Osteocyte (in vitro differentiated cells): Measurements from ENCODE around the gene FAIM2. TPM values are rescaled to one million over a fixed set of nuclear protein-coding genes. Genes with fewer than 3 reads are reported as not detected.

Experiments used
- DNase-seq: peaks from one replicate; pipeline ENCODE4 v3.0.0; 2021; ENCODE audit warnings: mixed read lengths; ENCODE audit not compliant: unreplicated experiment; ENCODE audit errors: extremely low spot score
- H3K27ac Mint-ChIP-seq: one replicate; pipeline ENCODE4 v1.8.0; 2021; ENCODE audit warnings: mild to moderate bottlenecking, mixed read lengths; ENCODE audit not compliant: unreplicated experiment
- H3K27me3 Mint-ChIP-seq: one replicate; pipeline ENCODE4 v1.8.0; 2021; ENCODE audit warnings: mixed read lengths; ENCODE audit not compliant: unreplicated experiment
- H3K36me3 Mint-ChIP-seq: one replicate; pipeline ENCODE4 v1.8.0; 2021; ENCODE audit warnings: mixed read lengths; ENCODE audit not compliant: unreplicated experiment
- H3K4me1 Mint-ChIP-seq: one replicate; pipeline ENCODE4 v1.8.0; 2021; ENCODE audit warnings: mixed read lengths; ENCODE audit not compliant: unreplicated experiment
- H3K4me3 Mint-ChIP-seq: one replicate; pipeline ENCODE4 v1.8.0; 2021; ENCODE audit warnings: mild to moderate bottlenecking, moderate library complexity, mixed read lengths; ENCODE audit not compliant: unreplicated experiment
- H3K9me3 Mint-ChIP-seq: one replicate; pipeline ENCODE4 v1.8.0; 2021; ENCODE audit warnings: mixed read lengths; ENCODE audit not compliant: unreplicated experiment
- CTCF ChIP-seq: fragments of 200-600 bp; sonication (generic); IDR thresholded peaks from 2 replicates; pipeline ENCODE4 v1.5.0; 2021; ENCODE audit warnings: antibody characterized with exemption, mild to moderate bottlenecking, moderate library complexity
- total RNA-seq: library from RNA; stranded (reverse); gene quantifications from 2 replicates; pipeline ENCODE4 v1.2.1, GENCODE V29; 2021

The FAIM2 gene
- total RNA-seq, 1 donor from 2014 or later = 1.5 TPM

GRCh38 chr12:49871263-49871561 is 32.5 kb downstream of the FAIM2 start:
- peaks cover 5% of the 10 kb centered on the region for H3K4me1 Mint-ChIP-seq
- H3K4me3 Mint-ChIP-seq = no peak overlapping the region
- H3K27ac Mint-ChIP-seq = no peak overlapping the region
- no peaks in the 10 kb centered on the region for H3K36me3 Mint-ChIP-seq
- H3K9me3 Mint-ChIP-seq = no peaks in the 10 kb centered on the region
- DNase-seq = no peak
- H3K27me3 Mint-ChIP-seq = peaks cover 7% of the 10 kb centered on the region
- no peak for TF ChIP-seq CTCF

DNA sequence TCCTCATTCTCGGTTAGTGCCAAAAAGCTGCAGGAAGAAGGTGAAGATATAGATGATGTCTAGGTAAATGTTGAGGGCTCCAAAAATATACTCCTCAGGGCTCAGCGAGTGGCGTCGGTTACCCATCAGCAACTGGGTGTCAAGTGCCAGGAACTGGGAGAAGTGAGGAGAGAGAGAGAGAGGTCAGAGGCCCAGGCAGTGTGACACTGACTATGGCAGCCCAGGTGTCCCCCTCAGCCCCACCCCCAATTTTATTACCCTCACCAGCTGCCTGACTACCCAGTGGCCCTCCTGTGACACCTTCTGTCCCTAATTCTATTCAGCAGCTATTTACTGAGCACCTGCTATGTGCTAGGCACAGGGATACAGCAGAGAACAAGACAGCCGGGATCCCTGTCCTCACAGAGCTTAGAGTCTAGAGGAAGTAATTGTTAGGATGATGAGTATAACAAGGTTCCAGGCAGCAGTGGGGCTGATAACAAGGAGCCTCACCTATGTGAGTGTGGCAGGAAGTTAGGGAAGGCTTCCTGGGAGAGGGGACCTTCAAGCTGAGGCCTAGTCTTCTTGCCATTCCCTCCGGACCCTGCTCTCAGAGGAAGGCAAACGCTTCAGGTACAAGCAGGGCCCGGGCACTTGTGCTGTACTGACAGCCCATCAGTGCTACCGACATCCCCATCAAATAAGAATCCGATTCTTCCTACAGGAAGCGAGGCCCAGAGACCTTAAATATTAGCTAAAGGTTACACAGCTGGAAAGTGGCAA is 33.0 kb downstream of the FAIM2 start:
- no peak for DNase-seq
- no peak for TF ChIP-seq CTCF
- H3K9me3 Mint-ChIP-seq = no peaks in the 10 kb centered on the region
- no peak overlapping the region for H3K27ac Mint-ChIP-seq
- H3K36me3 Mint-ChIP-seq = no peaks in the 10 kb centered on the region
- no peak overlapping the region for H3K4me3 Mint-ChIP-seq
- peaks cover 9% of the 10 kb centered on the region for H3K27me3 Mint-ChIP-seq
- peaks cover 5% of the 10 kb centered on the region for H3K4me1 Mint-ChIP-seq

DNA sequence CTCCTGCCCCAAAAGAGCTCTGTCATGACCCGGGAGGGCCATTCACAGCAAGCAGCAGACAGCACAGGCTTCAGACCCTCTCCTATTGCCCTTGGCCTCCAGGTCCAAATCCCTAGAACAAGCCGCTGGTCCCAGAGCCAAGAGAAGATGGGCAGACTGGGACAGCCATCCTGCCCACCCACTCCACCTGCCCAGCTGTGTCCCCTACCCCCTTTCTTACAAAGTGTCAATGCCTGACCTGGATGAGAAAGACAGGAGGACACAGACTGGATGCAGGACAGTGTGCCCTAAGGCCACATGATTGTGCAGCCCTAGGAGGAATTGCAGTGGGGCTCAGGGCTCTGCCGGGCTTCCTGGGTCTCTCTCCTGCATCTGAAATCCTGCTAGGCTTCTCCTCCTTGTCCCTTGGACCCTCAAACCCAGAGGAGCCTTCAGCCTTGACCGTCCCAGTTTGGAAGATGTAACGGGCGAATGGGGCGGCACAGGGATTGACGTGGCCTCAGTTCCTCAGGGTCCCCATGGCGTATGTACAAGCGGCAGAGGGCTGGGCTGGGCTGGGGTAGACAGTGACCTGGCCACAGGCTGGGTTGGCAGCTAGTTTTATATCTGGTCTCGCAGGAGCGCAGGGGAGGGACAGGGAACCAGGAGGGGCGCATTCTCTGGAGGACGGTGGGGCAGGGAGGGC is 33.7 kb downstream of the FAIM2 start:
- H3K36me3 Mint-ChIP-seq = no peaks in the 10 kb centered on the region
- no peak for DNase-seq
- H3K4me3 Mint-ChIP-seq = no peak overlapping the region
- H3K27ac Mint-ChIP-seq = no peak overlapping the region
- H3K4me1 Mint-ChIP-seq = peaks cover 5% of the 10 kb centered on the region
- H3K9me3 Mint-ChIP-seq = no peaks in the 10 kb centered on the region
- peaks cover 13% of the 10 kb centered on the region for H3K27me3 Mint-ChIP-seq
- no peak for TF ChIP-seq CTCF

- Mint-ChIP-seq H3K27ac (no peak overlapping the region), H3K27me3 (peaks cover 17% of the 10 kb centered on the region)
- peak; percentile 83 for DNase-seq
Observed at GRCh38 chr12:49868952-49869815, 34.5 kb downstream of the FAIM2 start.

More at GRCh38 chr12:49868952-49869815, 34.5 kb downstream of the FAIM2 start:
- no peak for TF ChIP-seq CTCF
- Mint-ChIP-seq H3K9me3 (no peaks in the 10 kb centered on the region), H3K4me1 (peaks cover 3% of the 10 kb centered on the region), H3K36me3 (no peaks in the 10 kb centered on the region), H3K4me3 (no peak overlapping the region)
